GM19324 (cell line): ENCODE results near the gene TMEM271.

Experiments used
- ATAC-seq: cut with Tn5 transposase; IDR thresholded peaks from one replicate; pipeline ENCODE4 v1.9.1; 2021; ENCODE audit warnings: mild to moderate bottlenecking, moderate library complexity; ENCODE audit not compliant: unreplicated experiment, low FRiP score

TMEM271 gene

DNA sequence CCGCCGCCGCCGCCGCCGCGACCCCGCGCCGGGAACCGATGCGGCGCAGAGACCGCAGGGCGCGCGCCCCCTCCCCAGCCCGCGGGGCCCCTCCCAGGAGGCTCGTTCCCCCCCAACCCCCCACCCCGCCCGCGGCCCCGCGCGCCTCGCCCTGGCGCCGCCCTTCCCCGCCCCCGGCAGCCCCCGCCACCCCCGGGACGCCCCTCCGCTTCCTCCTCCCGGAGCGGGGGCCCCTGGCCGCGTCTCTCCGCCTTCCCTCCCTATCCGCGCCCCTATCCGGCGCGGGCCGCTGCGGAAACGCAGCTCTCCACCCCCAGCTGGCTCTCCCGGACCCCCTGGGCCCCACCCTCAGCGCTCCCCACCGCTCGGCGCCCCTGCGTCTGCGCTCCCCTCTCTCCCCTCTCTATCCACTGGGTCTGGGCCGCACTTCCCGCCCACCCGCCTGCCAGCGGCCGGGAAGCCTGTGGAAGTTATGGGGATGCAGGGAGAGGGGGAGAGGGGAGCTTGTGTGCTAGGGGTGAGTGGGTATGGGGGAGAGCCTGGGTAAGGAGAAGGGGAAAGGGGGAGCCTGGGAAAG, at the start of gene TMEM271:
Gene TMEM271 (minus strand): TSS at position 51 of the 577 bp plus-strand sequence. CDS start 233 bp downstream, outside the sequence.
- ATAC-seq = no peak

GRCh38 chr4:625631-626161, 49.6 kb upstream of the TMEM271 start:
- no peak for ATAC-seq

DNA sequence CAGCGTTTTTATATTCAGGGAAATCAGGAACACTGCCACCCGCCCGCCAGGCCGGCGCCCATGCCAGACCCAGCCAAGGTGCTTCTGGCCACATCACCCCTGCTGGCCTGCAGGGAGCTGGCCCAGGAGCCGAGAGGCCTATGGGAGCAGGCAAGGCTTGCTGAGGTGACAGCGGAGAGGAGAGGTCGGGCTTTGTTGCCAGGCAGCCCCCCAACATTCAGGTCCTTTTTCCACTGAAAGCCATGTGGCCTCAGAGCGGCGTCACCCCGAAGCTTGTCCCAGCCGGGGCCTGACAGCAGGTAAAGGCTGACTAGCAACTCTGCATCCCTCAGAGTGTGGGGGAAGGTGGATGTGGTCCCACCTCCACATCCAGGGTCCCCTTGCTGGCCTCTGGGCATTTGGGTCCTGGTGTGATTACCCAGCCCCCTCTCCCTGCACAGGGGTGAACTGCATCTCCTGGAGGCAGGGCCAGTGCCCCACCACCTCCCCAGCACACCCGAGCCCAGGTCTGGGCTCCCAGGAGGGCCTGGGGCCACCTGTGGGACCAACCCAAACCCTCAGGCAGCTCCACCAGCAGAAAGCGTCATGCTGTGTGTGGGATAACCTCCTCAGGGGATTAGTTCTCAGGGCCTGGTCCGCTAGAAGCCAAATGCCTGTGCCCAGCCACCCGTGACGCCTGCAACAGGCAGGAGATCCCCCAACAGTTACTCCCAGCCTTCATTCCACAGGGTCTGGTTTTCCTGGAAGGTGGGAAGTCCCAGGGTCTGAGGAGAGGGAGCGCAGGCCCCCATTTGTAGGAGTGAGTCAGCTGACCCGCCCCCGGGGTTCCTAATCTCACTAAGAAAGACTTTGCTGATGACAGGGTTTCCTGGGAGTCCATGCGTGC, 48.9 kb upstream of the TMEM271 start, which contains the start of gene PDE6B:
Gene PDE6B (plus strand): TSS at position 869 of the 886 bp plus-strand sequence. CDS start 54 bp downstream, outside the sequence.
- no peak for ATAC-seq

- no peak for ATAC-seq
Measured at GRCh38 chr4:623914-624566, 47.9 kb upstream of the TMEM271 start.

- ATAC-seq = no peak
Measured at GRCh38 chr4:622996-623913, 47.2 kb upstream of the TMEM271 start.

DNA sequence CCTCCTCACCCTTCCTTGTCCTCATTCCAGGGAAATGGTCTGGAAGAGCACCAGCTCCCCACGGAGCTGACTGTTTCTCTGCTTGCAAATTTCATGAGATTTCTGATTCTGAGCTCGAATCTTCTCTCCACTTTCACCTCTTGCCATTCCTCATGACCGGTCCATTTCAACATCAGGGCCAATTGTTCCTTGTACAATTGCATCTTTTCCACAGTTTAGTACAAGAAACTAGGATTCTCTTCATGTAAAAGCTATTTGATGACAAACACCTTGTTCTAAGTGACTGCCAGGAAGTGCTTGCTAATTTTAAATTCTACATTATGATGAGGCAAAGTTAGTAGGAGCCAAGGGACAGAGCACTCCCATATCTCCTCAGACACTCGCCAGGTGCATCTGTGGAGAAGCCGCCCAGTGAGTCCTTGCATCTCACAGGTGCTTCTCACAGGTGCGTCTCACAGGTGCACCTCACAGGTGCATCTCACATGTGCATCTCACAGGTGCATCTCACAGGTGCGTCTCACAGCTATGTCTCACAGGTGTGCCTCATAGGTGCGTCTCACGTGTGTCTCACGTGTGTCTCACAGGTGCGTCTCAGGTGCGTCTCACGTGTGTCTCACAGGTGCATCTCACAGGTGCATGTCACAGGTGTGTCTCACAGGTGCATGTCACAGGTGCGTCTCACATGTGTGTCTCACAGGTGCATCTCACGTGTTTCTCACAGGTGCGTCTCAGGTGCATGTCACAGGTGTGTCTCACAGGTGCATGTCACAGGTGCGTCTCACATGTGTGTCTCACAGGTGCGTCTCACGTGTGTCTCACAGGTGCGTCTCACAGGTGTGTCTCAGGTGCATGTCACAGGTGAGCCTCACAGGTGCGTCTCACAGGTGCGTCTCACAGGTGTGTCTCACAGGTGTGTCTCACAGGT, 46.2 kb upstream of the TMEM271 start:
- ATAC-seq = no peak

DNA sequence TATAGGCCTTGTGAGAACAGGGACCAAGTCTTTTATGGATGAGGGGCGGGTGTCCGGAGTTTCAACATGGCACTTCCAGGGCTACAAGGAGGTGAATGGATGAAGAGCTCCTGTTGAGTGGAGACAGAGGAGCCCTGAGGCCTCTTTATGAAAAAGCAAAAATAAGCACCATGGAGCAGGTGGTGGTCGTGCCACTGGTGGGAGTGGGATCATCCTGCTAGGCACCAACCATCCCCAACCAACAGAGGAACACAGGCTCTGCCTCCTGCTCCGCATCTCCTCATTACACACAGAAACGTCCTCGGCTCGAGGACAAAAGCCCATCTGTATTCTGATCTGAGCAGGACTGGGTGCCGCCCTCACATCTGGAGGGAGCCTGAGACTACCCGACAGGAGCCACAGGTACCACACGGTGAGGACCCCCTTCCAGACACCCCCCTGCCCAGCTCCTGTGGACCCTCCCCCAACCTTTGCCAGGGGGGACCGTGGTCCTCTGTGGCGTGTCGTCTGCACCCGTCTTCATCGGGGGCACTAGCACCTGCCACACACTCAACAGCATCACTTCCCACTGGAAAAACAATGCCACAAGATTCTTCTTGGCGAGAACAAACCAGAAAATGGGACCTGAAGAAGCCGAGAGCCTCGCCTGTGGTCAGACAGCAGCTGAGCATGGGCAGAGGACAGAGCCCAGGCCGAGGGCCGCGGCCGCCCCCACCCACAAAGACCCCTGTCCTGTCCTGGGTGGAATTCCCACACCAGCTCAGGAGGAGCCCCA, 45.4 kb upstream of the TMEM271 start:
- ATAC-seq = no peak

DNA sequence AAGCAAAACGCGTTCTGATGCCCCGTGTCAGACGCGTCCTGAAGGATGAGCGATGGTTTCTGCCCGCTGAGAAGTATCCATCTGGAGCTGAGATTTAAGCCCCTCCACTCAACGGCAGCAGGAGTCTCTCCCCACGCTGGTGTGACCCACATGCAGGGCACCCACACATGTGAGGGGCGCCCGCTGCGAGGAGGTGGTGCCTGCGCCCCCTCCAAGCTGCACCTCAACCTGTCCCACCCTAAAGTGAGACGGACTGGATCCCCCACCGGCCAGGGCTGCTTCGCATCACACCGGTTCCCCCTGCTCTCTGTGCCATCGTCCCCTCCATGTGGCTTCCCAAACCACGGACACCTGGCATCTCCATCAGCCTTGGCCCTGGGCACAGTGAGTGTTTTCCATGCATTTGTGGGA, 44.8 kb upstream of the TMEM271 start:
- no peak for ATAC-seq

DNA sequence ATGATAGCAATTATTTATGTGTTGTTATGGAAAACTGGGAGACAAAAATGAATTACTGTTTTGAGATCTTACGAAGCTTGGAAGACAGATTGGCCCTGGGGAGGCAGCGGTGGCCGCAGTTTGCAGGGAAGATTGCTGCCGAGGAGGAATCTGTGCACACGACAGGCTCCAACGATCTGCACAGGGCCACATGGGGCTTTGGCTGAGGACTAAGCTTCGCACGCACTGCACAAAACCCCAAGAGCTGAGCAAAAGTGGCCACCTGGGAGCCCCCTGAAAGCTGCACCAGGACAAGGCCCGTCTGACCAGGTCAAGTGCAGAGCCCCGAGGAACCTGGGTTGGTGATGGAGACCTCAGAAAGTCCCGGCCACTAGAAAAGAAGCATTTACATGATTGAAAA, 44.1 kb upstream of the TMEM271 start:
- no peak for ATAC-seq

DNA sequence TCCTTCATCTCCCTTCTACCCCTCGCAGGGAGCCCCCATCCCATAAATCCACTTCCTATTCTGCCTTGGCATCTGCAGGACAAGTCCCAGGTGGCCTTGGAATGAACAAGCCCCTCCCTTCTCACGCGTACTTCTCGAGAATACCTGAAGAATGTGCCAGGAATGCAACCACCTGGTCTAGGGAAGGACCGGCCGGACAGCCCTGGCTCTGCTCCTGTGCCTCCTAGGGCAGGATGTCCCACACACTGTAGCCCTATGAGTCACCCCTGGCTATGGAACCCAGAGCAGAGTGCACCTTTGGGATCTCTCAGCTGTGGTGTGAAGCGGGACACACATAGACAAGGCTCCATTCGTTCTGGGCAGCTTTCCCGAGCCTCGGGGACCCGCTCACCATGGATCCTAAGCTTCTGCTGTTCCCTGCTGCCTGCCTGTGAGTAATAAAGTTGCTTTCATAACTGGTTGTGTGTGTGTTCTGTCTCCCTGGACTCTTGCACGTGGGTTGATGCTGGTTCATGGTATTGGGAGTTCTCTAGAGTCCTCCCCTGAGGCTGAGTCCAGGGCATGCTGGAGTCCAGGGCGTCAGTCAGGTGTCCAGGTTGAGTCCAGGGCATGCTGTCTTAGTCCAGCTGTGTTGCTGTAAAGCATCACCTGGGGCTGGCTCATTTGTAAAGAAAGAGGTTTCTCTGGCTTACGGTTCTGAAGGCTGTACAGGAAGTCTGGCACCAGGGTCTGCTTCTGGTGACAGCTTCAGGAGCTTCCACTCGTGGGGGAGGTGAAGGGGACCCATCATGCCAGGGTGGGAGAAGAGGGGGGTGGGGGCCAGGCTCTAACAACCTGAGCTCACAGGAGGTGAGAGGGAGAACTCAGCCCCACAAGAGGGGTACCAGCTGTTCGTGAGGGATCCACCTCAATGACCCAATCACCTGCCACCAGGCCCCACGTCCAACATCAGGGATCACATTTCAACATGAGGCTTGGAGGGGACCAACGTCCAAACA, 41.8 kb upstream of the TMEM271 start:
- ATAC-seq = no peak

DNA sequence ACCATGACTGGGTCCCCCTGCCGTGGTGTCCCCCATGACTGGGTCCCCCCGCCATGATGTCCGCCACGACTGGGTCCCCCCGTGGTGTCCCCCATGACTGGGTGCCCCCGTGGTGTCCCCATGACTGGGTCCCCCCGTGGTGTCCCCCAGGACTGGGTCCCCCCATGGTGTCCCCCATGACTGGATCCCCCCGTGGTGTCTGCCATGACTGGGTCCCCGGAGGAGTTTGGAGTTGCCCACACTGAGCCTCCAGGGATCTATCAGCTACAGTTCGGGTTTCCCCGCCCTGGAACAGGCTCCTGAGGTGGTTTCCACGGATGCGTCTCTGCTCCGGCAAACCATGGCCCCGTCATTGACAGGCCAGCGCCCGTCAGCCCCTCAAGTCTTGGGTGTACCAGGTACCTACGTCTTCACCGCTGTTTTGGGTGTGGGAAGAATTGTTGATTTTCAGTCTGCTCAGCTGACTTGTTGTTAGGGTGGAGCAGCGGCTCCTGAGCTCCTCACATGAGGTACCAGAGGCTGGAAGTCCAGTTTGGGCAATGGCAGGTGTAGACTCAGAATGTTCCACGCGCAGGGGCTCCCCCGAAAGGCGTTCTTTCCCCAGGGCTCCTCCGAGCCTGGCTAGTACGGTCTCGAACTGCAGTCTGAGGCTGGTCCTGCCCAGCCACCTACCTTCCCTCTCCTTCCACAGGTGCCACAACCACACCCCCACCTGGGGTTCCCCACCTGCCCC, 41.0 kb upstream of the TMEM271 start:
- no peak for ATAC-seq

DNA sequence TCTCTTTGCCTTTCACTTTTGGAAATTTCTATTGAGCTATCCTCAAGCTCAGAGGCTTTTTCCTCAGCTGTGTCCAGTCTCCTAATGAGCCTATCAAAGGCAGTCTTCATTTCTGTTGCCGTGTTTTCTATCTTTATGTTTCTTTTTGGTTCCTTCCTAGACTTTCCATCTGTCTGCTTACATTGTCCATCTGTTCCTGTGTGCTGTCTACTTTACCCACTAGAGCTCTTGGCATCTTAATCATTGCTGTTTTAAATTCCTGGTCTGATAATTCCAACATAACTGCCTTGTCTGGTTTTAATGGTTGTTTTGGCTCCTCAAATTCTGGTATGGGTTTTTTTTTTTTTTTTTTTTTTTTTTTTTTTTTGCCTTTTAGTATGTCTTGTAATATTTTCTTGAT, 40.0 kb upstream of the TMEM271 start:
- no peak for ATAC-seq

DNA sequence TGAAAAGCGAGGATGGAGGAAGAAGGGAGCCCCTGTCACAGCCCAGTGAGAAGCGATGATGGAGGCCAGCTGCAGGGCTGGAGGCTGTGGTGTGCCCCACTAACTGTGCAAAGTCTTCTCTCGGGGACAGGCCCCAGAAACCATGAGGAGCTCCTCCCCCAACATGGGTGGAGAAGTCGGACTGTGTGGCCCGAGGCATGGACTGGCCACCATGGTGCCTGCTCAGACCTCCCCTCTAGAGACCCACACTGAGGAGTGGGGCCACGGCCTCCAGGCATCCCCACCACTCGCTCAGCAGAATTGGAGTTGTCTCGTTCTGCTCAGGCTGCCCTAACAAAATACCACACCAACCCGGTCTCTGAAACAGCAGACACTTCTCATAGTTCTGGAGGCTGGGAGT, 37.0 kb upstream of the TMEM271 start:
- ATAC-seq = no peak

DNA sequence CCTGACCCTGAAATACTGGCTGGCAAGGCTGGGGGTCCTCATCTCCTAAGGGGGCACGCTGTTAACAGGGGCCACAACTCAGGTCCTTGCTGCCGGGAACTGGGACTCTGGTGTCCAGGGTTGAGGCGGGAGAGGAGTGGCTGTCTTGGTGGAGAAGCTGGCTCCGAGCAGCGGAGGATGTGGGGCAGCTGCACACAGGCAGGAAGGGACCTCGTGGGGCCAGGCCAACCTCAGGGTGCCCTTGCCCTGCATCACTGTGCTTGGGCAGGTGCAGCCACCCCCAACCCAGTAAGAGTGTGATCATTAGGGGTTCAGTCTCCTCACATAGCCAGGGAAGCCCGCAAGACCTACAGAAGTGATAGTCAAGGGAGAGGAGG, 36.6 kb upstream of the TMEM271 start:
- no peak for ATAC-seq

DNA sequence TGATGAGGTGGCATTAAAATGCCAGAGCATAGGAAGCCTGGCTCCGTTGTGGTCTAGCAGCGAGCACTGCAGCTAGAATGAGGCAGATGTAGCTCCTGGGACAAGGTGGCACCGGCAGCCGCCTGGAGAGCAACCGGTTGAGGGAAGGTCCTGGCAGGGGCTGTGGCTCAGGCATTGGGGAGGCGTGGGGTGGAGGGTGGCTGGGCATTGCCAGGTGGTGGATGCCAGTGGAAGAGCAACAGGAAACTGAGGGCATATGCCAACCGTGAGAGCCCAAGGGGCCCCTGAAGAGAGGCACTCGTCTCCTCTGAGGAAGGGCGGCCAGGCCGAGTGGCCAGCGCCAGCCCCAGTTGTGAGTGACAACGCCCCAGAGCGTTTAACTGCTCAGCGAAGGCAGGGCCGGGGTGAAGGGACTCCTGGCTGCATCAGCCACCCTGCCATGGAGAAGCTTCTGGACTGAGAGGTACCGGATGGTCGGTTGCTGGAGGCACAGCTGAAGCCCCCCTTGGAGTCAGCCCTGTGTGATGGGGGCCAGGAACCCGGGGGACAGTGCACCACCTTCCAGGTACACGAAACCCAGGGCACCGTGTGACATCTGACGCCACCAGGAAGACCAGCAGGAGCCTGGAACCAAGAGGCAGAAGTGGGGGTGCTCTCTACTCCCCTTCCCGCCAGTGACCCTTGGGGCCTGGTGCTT, 36.1 kb upstream of the TMEM271 start:
- no peak for ATAC-seq
